ENCODE measurements around the gene GOLGA2.

- no peak for TF ChIP-seq CTCF (IDR thresholded peaks at IDR 0.05)
- TF ChIP-seq EZH2 (IDR thresholded peaks at IDR 0.05; ENCODE audit: borderline replicate concordance, insufficient read depth, low read depth, low read length, poor library complexity, severe bottlenecking) = no peak
Observed at GRCh38 chr9:128286440-128286839, 10.6 kb upstream of the GOLGA2 start.
